ENCODE data around the gene IVL.

Gene IVL

GRCh38 chr1:152886758-152887409, 21.5 kb upstream of the IVL start:
- no peak for DNase-seq (ENCODE audit: low read depth)

- DNase-seq (ENCODE audit: low read depth), result no peak
Measured at GRCh38 chr1:152888126-152888525, 20.2 kb upstream of the IVL start.

GRCh38 chr1:152899027-152899426, 9.3 kb upstream of the IVL start:
- no peak for DNase-seq (ENCODE audit: low read depth)

- no peak for DNase-seq (ENCODE audit: low read depth)
Measured at GRCh38 chr1:152899883-152900282, 8.5 kb upstream of the IVL start.

- no peak for DNase-seq (ENCODE audit: low read depth)
Measured at GRCh38 chr1:152901631-152902030, 6.7 kb upstream of the IVL start.

GRCh38 chr1:152902636-152903035, 5.7 kb upstream of the IVL start:
- DNase-seq (ENCODE audit: low read depth), result no peak

GRCh38 chr1:152904688-152905440, 3.5 kb upstream of the IVL start:
- no peak for DNase-seq (ENCODE audit: low read depth)

- no peak for DNase-seq (ENCODE audit: low read depth)
Measured at GRCh38 chr1:152906023-152906565, 2.3 kb upstream of the IVL start.

GRCh38 chr1:152909206-152909605, 860 bp downstream of the IVL start:
- no peak for DNase-seq (ENCODE audit: low read depth)

GRCh38 chr1:152912471-152912870, 4.1 kb downstream of the IVL start:
- no peak for DNase-seq (ENCODE audit: low read depth)

GRCh38 chr1:152912900-152913299, 4.6 kb downstream of the IVL start:
- no peak for DNase-seq (ENCODE audit: low read depth)

GRCh38 chr1:152917794-152918193, 9.4 kb downstream of the IVL start:
- DNase-seq (ENCODE audit: low read depth), result no peak

- no peak for DNase-seq (ENCODE audit: low read depth)
Measured at GRCh38 chr1:152919071-152919470, 10.7 kb downstream of the IVL start.

- no peak for DNase-seq (ENCODE audit: low read depth)
Measured at GRCh38 chr1:152924191-152924590, 15.8 kb downstream of the IVL start.

- DNase-seq (ENCODE audit: low read depth), result no peak
Measured at GRCh38 chr1:152926091-152926490, 17.7 kb downstream of the IVL start.

- DNase-seq (ENCODE audit: low read depth), result no peak
Measured at GRCh38 chr1:152928671-152929070, 20.3 kb downstream of the IVL start.

- DNase-seq (ENCODE audit: low read depth), result no peak
Measured at GRCh38 chr1:152932170-152932811, 23.9 kb downstream of the IVL start.

GRCh38 chr1:152933196-152933595, 24.9 kb downstream of the IVL start:
- DNase-seq (ENCODE audit: low read depth), result no peak

GRCh38 chr1:152940614-152941013, 32.3 kb downstream of the IVL start:
- DNase-seq (ENCODE audit: low read depth), result no peak

GRCh38 chr1:152941037-152941711, 32.8 kb downstream of the IVL start:
- no peak for DNase-seq (ENCODE audit: low read depth)

- DNase-seq (ENCODE audit: low read depth), result no peak
Measured at GRCh38 chr1:152942161-152942560, 33.8 kb downstream of the IVL start.

- no peak for DNase-seq (ENCODE audit: low read depth)
Measured at GRCh38 chr1:152946248-152946647, 37.9 kb downstream of the IVL start.

Measured in stimulated activated CD4-positive, alpha-beta T cell treated with anti-CD3 and anti-CD28 coated beads, Interleukin-2, amount 100 ng/mL, for 4 hours (primary cell).